K562 (cell line): Measurements from ENCODE around the gene PAQR7. TPM values are rescaled to one million over a fixed set of nuclear protein-coding genes. Genes with fewer than 3 reads are reported as not detected.
"Not testable (repeated sequence)": the region's sequence is repeated elsewhere in the genome, so short reads cannot be mapped to it uniquely, and the experiment has no call there.

ENCODE experiments used
- ATAC-seq: fragments of 200-7000 bp; cut with Tn5 transposase; 3 replicates; pipeline ENCODE4 v1.9.1; 2020; ENCODE audit warnings: moderate library complexity
- BruUV-seq: library from RNA; stranded (reverse); fragments of 400-500 nt; replicated peaks from 2 replicates; lab custom pipeline; 2021; lab: Mats Ljungman, UMichigan
- CTCF ChIA-PET: fragments of 300-600 bp; formaldehyde crosslinking; extraction: SDS; loops from one replicate; lab custom pipeline; 2021; ENCODE audit warnings: low intra/inter-chr PET ratio; lab: Yijun Ruan, JAX
- POLR2A ChIA-PET: fragments of 300-600, 350-650 bp; sonication (Branson Sonifier 250); formaldehyde crosslinking; extraction: SDS; loops from one replicate; lab custom pipeline; 2021; ENCODE audit warnings: antibody characterized with exemption, inconsistent platforms; lab: Yijun Ruan, JAX
- DNase-seq, 4 experiments: peaks; one replicate each; pipeline versions ENCODE4 v3.0.0 to v3.0.0-alpha.2; 2011 to 2018; ENCODE audit warnings: low spot score in 3 of 4, mixed read lengths in 3 of 4; ENCODE audit errors: extremely low read depth in 1 of 4
- FAIRE-seq: peaks from 2 replicates; lab custom pipeline; 2011; peaks lifted over from hg19 to GRCh38; lab: Jason Lieb, UNC
- H2AFZ ChIP-seq: 2 replicates; pipeline ENCODE4 v1.6.0; 2011; ENCODE audit warnings: low read depth, low read length, control low read depth, inconsistent platforms
- H3K27ac ChIP-seq: fragments of 200-600 bp; 3 replicates; pipeline ENCODE4 v1.8.0; 2011; ENCODE audit warnings: low read depth, mild to moderate bottlenecking, control low read depth, inconsistent platforms, low read length, moderate library complexity, mixed read lengths; ENCODE audit errors: extremely low read depth
- H3K27me3 ChIP-seq, 2 experiments: fragments of 300-600 bp in 1 of 2; 2 replicates in 1 of 2; 3 replicates in 1 of 2; pipeline versions ENCODE4 v1.6.0 to v1.8.0; 2011; ENCODE audit warnings: inconsistent platforms in 2 of 2, low read length in 2 of 2, mild to moderate bottlenecking in 1 of 2, mixed read lengths in 1 of 2, moderate library complexity in 1 of 2; ENCODE audit not compliant: control insufficient read depth in 2 of 2, insufficient read depth in 2 of 2
- H3K36me3 ChIP-seq: fragments of 300-600 bp; 3 replicates; pipeline ENCODE4 v1.8.0; 2011; ENCODE audit warnings: mild to moderate bottlenecking, low read length, inconsistent platforms; ENCODE audit not compliant: control insufficient read depth, insufficient read depth
- H3K4me1 ChIP-seq, 2 experiments: fragments of 200-600 bp in 1 of 2; replicated peaks in 1 of 2; 2 replicates in 1 of 2; 3 replicates in 1 of 2; pipeline versions ENCODE4 v1.5.1 to v1.8.0; 2011; ENCODE audit warnings: inconsistent platforms in 2 of 2, low read length in 2 of 2, mild to moderate bottlenecking in 1 of 2, mixed read lengths in 1 of 2, moderate library complexity in 1 of 2; ENCODE audit not compliant: control insufficient read depth in 2 of 2, insufficient read depth in 2 of 2
- H3K4me2 ChIP-seq: 2 replicates; pipeline ENCODE4 v1.6.1; 2011; ENCODE audit warnings: low read length, control low read depth, inconsistent platforms, mixed read lengths; ENCODE audit not compliant: insufficient read depth
- H3K4me3 ChIP-seq: fragments of 200-600 bp; sonication (generic), shearing (Covaris generic); 2 replicates; pipeline ENCODE4 v1.5.1; 2016; ENCODE audit warnings: control low read depth, inconsistent platforms
- H3K79me2 ChIP-seq: fragments of 200-600 bp; 3 replicates; pipeline ENCODE4 v1.8.0; 2011; ENCODE audit warnings: low read length, inconsistent platforms; ENCODE audit not compliant: control insufficient read depth, insufficient read depth
- H3K9ac ChIP-seq, 2 experiments: 2 replicates each; pipeline versions ENCODE4 v1.6.0 to v1.6.1; 2011; ENCODE audit warnings: low read depth in 2 of 2, low read length in 2 of 2, control low read depth in 1 of 2, inconsistent platforms in 1 of 2, mild to moderate bottlenecking in 1 of 2, mixed read lengths in 1 of 2; ENCODE audit not compliant: insufficient read depth in 1 of 2
- H3K9me1 ChIP-seq: one replicate; pipeline ENCODE4 v1.6.0; 2011; ENCODE audit warnings: inconsistent platforms, mild to moderate bottlenecking, low read length, moderate library complexity; ENCODE audit not compliant: control insufficient read depth, insufficient read depth
- H3K9me3 ChIP-seq: replicated peaks from 2 replicates; pipeline ENCODE4 v1.5.1; 2011; ENCODE audit warnings: low read depth, low read length, inconsistent platforms; ENCODE audit not compliant: control insufficient read depth, insufficient read depth
- H4K20me1 ChIP-seq: replicated peaks from 2 replicates; pipeline ENCODE4 v1.6.1; 2011; ENCODE audit warnings: low read length, inconsistent platforms, mixed read lengths; ENCODE audit not compliant: control insufficient read depth, insufficient read depth
- C11orf30 ChIP-seq: fragments of 450-650 bp; IDR thresholded peaks from 2 replicates; pipeline ENCODE4 v1.6.1; 2016; ENCODE audit warnings: low read depth, mild to moderate bottlenecking
- CREB3L1 ChIP-seq: fragments of 450-650 bp; IDR thresholded peaks from 2 replicates; pipeline ENCODE4 v1.6.1; 2014; ENCODE audit warnings: low read depth, mild to moderate bottlenecking, moderate library complexity, borderline replicate concordance
- FOXP1 ChIP-seq: sonication (generic); formaldehyde crosslinking; IDR thresholded peaks from 2 replicates; pipeline ENCODE4 v1.8.0; 2022; ENCODE audit warnings: mild to moderate bottlenecking, missing genetic modification reagents
- L3MBTL2 ChIP-seq: fragments of 450-650 bp; IDR thresholded peaks from 2 replicates; pipeline ENCODE4 v1.6.1; 2016; ENCODE audit warnings: mild to moderate bottlenecking, moderate library complexity
- MAFG ChIP-seq: fragments of 450-650 bp; conservative IDR thresholded peaks from 2 replicates; pipeline ENCODE4 v1.6.1; 2016; ENCODE audit warnings: missing genetic modification characterization, missing compliant biosample characterization
- NCOR1 ChIP-seq: fragments of 450-650 bp; IDR thresholded peaks from 2 replicates; pipeline ENCODE4 v1.6.1; 2016; ENCODE audit warnings: mild to moderate bottlenecking, moderate library complexity
- NFE2 ChIP-seq: IDR thresholded peaks from 2 replicates; pipeline ENCODE4 v1.6.1; 2014; ENCODE audit warnings: antibody characterized with exemption, low read depth
- ZNF316 ChIP-seq: fragments of 450-650 bp; IDR thresholded peaks from 2 replicates; pipeline ENCODE4 v1.6.1; 2016
- ZNF384 ChIP-seq: IDR thresholded peaks from 2 replicates; pipeline ENCODE4 v1.6.1; 2012; ENCODE audit warnings: low read depth, low read length, improper control_type of control experiment
- WGBS: fragments of 100-300 bp; shearing (Covaris generic); methylation state at CpG from one replicate; pipeline ENCODE4 v1.1.6; 2016; ENCODE audit warnings: low coverage, mixed read lengths; ENCODE audit not compliant: insufficient coverage; ENCODE audit errors: missing lambda C conversion rate; 5-methylcytosine and 5-hydroxymethylcytosine counted together
- in situ Hi-C: fragments of 300-500 bp; cut with MboI; formaldehyde crosslinking; loops from 4 replicates; pipeline ENCODE4 v1.15.0; 2018; ENCODE audit warnings: inconsistent platforms, mixed read lengths
- intact Hi-C: fragments of 100-400 bp; cut with micrococcal nuclease; formaldehyde crosslinking; loops from 2 replicates; pipeline ENCODE4 v1.14.2; 2022
- polyA plus RNA-seq, 8 experiments: library from polyadenylated mRNA; depleted of rRNA in 4 of 8; stranded (reverse) in 5 of 8; unstranded in 3 of 8; fragments of >200 nt; fragmentation: Nextera tagmentation in 2 of 8; fragmentation: Illumina TruSeq in 1 of 8; extraction: Ambion mirVana in 2 of 8; extraction: Trizol in 1 of 8; gene quantifications; 2 replicates each; pipeline versions ENCODE4 v1.2.1 to v1.2.3, GENCODE V29; 2011 to 2014; ENCODE audit warnings: inconsistent platforms in 1 of 8, missing spikeins in 1 of 8
- total RNA-seq, 7 experiments: library from RNA; depleted of rRNA in 6 of 7; stranded (reverse); fragments of >200 nt in 6 of 7; fragmentation: Illumina TruSeq in 2 of 7; extraction: Trizol in 2 of 7; gene quantifications; 2 replicates each; pipeline versions ENCODE4 v1.2.1 to v1.2.3, GENCODE V29; 2011 to 2021; ENCODE audit warnings: low replicate concordance in 1 of 7

The PAQR7 gene
- total and polyA plus RNA-seq, 9 of the 15 experiments (the other 6 are each of a cell fraction or from before 2014, with no cell fraction given), result 1.1 to 5.2 (median 2.6) TPM

- no peaks in the 10 kb centered on the region for H3K27me3 ChIP-seq
- no peak overlapping the region for H2AFZ ChIP-seq
- no peaks in the 10 kb centered on the region for H3K9me3 ChIP-seq
- in situ Hi-C loops, result no loop called here
- H3K27ac ChIP-seq, result no peak overlapping the region
- H4K20me1 ChIP-seq, result peaks cover 6% of the 10 kb centered on the region; the same call in 1 of the 2 replicates
- no TSS peak for BruUV-seq
- FAIRE-seq (no peak), ATAC-seq (no peak), DNase-seq (no peak)
- WGBS, result 76% methylated on average over 3 of the region's 3 CpGs
- H3K4me1 ChIP-seq, result peaks cover 0 to 15% of the 10 kb centered on the region in 2 experiments; a peak in 3 of 5 replicates
- H3K36me3 ChIP-seq, result peaks cover 31% of the 10 kb centered on the region
- POLR2A ChIA-PET, result interaction anchor here (0.7 to 10.8 kb wide), 4 partner anchors 13 to 53 kb away, joined by 3 to 108 read pairs (median 4); no protein-coding TSS in a partner anchor
- H3K9ac ChIP-seq, result no peak overlapping the region
- CTCF ChIA-PET, result no interaction called here
- no peak overlapping the region for H3K4me3 ChIP-seq
- peaks cover 88% of the 10 kb centered on the region for H3K79me2 ChIP-seq
- no peak overlapping the region for H3K4me2 ChIP-seq
- intact Hi-C loops, result no loop called here
- TF ChIP-seq NCOR1, result no peak
- peak; percentile 19; the same call in 1 of the 2 replicates for TF ChIP-seq C11orf30
- TF ChIP-seq L3MBTL2, result no peak
- no peak for TF ChIP-seq CREB3L1
- TF ChIP-seq FOXP1 (CRISPR knock-in tag), result no peak
- 0 out of 2 replicates have a peak, but pooled peaks have one; percentile 11 for TF ChIP-seq ZNF384
- TF ChIP-seq ZNF316, result peak; percentile 43; the same call in 1 of the 2 replicates
- TF ChIP-seq NFE2, result 0 out of 2 replicates have a peak, but pooled peaks have one; percentile 12
- TF ChIP-seq MAFG (tag), result peak; percentile 51; the same call in 1 of the 2 replicates
- no peaks in the 10 kb centered on the region for H3K9me1 ChIP-seq
Measured at GRCh38 chr1:25843483-25843882, 32.0 kb downstream of the PAQR7 start.

GRCh38 chr1:25839808-25840207 lies 35.7 kb downstream of the PAQR7 start:
- H3K4me2 ChIP-seq, FAIRE-seq, in situ Hi-C loops, intact Hi-C loops, H3K27me3 ChIP-seq, H4K20me1 ChIP-seq, H3K9ac ChIP-seq, DNase-seq, H3K4me1 ChIP-seq, H3K4me3 ChIP-seq, BruUV-seq, H3K27ac ChIP-seq, H3K9me3 ChIP-seq, H3K9me1 ChIP-seq, CTCF ChIA-PET, ATAC-seq, H2AFZ ChIP-seq: not testable (repeated sequence)
- WGBS, result 95% methylated on average over 4 of the region's 4 CpGs
- POLR2A ChIA-PET, result interaction anchor here (0.6 to 10.8 kb wide), 4 partner anchors 9 to 34 kb away, joined by 3 to 108 read pairs (median 6); no protein-coding TSS in a partner anchor
- H3K79me2 ChIP-seq, result peaks cover 81% of the 10 kb centered on the region
- peaks cover 45% of the 10 kb centered on the region for H3K36me3 ChIP-seq
